DOHH2 (cell line): ENCODE results near the gene SNRPB2.

Source experiments
- EZH2phosphoT487 ChIP-seq: fragments of 200-600 bp; sonication (generic); IDR thresholded peaks from 2 replicates; pipeline ENCODE4 v1.6.1; 2017; ENCODE audit warnings: borderline replicate concordance, mild to moderate bottlenecking, antibody characterized with exemption, low read length, moderate library complexity, mixed read lengths
- TF ChIP-seq, protein P1 (sequence below): fragments of 200-600 bp; sonication (generic); IDR thresholded peaks from one replicate; pipeline ENCODE4 v1.5.1; 2014; ENCODE audit warnings: antibody characterized with exemption, mild to moderate bottlenecking, low read depth, low read length; ENCODE audit not compliant: poor library complexity, severe bottlenecking

DNA sequence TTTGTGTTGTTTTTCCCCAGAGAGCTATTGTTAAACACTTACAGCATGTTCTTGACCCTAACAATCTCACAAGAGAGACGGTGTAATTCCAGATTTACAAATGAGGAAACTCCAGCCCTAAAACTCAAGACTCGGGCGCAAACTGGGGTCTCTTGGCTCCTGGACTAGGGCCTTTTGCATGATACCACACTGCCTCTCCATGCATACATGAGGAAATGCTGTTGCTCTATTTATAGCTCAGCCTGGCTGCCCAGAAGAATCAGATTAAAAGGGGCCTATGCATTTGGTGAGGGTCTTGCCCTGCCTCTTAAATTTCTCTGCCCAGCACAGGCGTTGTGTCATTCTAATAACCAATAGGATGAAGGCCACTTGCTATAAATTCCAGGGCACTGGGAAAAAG, 30.5 kb upstream of the SNRPB2 start:
- TF ChIP-seq, protein P1, sequence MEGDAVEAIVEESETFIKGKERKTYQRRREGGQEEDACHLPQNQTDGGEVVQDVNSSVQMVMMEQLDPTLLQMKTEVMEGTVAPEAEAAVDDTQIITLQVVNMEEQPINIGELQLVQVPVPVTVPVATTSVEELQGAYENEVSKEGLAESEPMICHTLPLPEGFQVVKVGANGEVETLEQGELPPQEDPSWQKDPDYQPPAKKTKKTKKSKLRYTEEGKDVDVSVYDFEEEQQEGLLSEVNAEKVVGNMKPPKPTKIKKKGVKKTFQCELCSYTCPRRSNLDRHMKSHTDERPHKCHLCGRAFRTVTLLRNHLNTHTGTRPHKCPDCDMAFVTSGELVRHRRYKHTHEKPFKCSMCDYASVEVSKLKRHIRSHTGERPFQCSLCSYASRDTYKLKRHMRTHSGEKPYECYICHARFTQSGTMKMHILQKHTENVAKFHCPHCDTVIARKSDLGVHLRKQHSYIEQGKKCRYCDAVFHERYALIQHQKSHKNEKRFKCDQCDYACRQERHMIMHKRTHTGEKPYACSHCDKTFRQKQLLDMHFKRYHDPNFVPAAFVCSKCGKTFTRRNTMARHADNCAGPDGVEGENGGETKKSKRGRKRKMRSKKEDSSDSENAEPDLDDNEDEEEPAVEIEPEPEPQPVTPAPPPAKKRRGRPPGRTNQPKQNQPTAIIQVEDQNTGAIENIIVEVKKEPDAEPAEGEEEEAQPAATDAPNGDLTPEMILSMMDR: no peak
- no peak for TF ChIP-seq EZH2phosphoT487
